Esophagus muscularis mucosa (tissue), 4 donors: ENCODE results near the gene ZNF202.

ENCODE experiments used
- EP300 ChIP-seq: sonication (generic); formaldehyde crosslinking; IDR thresholded peaks from one replicate; pipeline ENCODE4 v1.6.1; 2017; ENCODE audit warnings: antibody characterized with exemption
- POLR2A ChIP-seq: fragments of 450-650 bp; IDR thresholded peaks from one replicate; pipeline ENCODE4 v1.6.1; 2017; ENCODE audit warnings: antibody characterized with exemption, moderate library complexity, mild to moderate bottlenecking, low read depth
- POLR2AphosphoS5 ChIP-seq, 2 donors: sonication (generic); formaldehyde crosslinking; IDR thresholded peaks; one replicate each; pipeline ENCODE4 v1.6.1; 2017; ENCODE audit warnings: antibody characterized with exemption in 2 of 2
- TF ChIP-seq, protein P1 (sequence below), 3 experiments: fragments of 200-600 bp in 2 of 3; fragments of 450-650 bp in 1 of 3; sonication (generic) in 2 of 3; IDR thresholded peaks; one replicate each; pipeline ENCODE4 v1.5.1; 2017 to 2019; ENCODE audit warnings: antibody characterized with exemption in 3 of 3, mild to moderate bottlenecking in 2 of 3, moderate library complexity in 1 of 3

DNA sequence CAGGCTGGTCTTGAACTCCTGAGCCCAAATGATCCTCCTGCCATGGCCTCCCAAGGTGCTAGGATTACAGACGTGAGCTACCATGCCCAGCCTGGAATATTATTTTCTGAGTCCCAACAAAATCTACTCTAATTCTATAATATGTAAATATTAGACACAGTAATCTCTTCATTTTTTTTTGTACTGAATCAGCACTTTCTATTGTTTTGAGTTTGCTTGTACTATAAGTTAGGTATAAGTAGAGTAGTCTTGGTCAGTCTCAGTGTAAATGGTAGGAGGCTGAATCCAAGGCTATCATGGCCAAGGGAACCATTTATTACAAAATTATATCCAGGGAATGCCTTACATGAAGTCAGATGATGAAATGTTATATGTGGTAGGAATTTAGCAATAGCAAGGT is 32.5 kb upstream of the ZNF202 start:
- TF ChIP-seq POLR2A (no peak), POLR2AphosphoS5 (IDR thresholded peaks at IDR 0.05) (no peak), EP300 (no peak)
- TF ChIP-seq, protein P1, sequence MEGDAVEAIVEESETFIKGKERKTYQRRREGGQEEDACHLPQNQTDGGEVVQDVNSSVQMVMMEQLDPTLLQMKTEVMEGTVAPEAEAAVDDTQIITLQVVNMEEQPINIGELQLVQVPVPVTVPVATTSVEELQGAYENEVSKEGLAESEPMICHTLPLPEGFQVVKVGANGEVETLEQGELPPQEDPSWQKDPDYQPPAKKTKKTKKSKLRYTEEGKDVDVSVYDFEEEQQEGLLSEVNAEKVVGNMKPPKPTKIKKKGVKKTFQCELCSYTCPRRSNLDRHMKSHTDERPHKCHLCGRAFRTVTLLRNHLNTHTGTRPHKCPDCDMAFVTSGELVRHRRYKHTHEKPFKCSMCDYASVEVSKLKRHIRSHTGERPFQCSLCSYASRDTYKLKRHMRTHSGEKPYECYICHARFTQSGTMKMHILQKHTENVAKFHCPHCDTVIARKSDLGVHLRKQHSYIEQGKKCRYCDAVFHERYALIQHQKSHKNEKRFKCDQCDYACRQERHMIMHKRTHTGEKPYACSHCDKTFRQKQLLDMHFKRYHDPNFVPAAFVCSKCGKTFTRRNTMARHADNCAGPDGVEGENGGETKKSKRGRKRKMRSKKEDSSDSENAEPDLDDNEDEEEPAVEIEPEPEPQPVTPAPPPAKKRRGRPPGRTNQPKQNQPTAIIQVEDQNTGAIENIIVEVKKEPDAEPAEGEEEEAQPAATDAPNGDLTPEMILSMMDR (IDR thresholded peaks at IDR 0.05), result no peak
